ENCODE results near the gene CDC42EP2. TPM values are rescaled to one million over a fixed set of nuclear protein-coding genes. Genes with fewer than 3 reads are reported as not detected.

The CDC42EP2 gene
- total and polyA plus RNA-seq, 2 of the 13 experiments (the other 11 are each of a cell fraction or from before 2014, with no cell fraction given), result 2.3 to 7.1 TPM

- no peak for TF ChIP-seq CSRNP1 (CRISPR knock-in tag; IDR thresholded peaks at IDR 0.05)
- no peak for TF ChIP-seq PAF1 (CRISPR knock-in tag; IDR thresholded peaks at IDR 0.05)
- TF ChIP-seq MNT (IDR thresholded peaks at IDR 0.05), result no peak
- TF ChIP-seq ZNF446 (CRISPR knock-in tag; IDR thresholded peaks at IDR 0.05), result no peak
- no peak for TF ChIP-seq NFAT5 (CRISPR knock-in tag; IDR thresholded peaks at IDR 0.05)
- no peak for TF ChIP-seq FOXA3 (CRISPR knock-in tag; IDR thresholded peaks at IDR 0.05)
- no peak for TF ChIP-seq RNF219 (CRISPR knock-in tag; IDR thresholded peaks at IDR 0.05)
- TF ChIP-seq FOXM1 (CRISPR knock-in tag; IDR thresholded peaks at IDR 0.05), result no peak
- no peak for TF ChIP-seq REL (CRISPR knock-in tag; conservative IDR thresholded peaks at IDR 0.05)
- no peak for TF ChIP-seq HMGA1 (CRISPR knock-in tag; conservative IDR thresholded peaks at IDR 0.05)
- TF ChIP-seq ZNF101 (CRISPR knock-in tag; IDR thresholded peaks at IDR 0.05; ENCODE audit: borderline replicate concordance, low read depth), result no peak
- TF ChIP-seq MTF2 (CRISPR knock-in tag; IDR thresholded peaks at IDR 0.05; ENCODE audit: borderline replicate concordance), result no peak
- no peak for TF ChIP-seq E2F2 (CRISPR knock-in tag; IDR thresholded peaks at IDR 0.05; ENCODE audit: borderline replicate concordance)
- TF ChIP-seq ZNF414 (CRISPR knock-in tag; IDR thresholded peaks at IDR 0.05), result no peak
Measured at GRCh38 chr11:65301491-65302329, 13.0 kb upstream of the CDC42EP2 start (continued).
